Mammary epithelial cell (primary cell): Measurements from ENCODE around the gene INO80C.

ENCODE experiments used
- CTCF ChIP-seq, 2 donors: IDR thresholded peaks in 1 of 2; conservative IDR thresholded peaks in 1 of 2; 2 replicates each; pipeline ENCODE4 v1.5.1; 2011 to 2012; ENCODE audit warnings: inconsistent platforms in 2 of 2, low read length in 2 of 2, mild to moderate bottlenecking in 2 of 2, control low read depth in 1 of 2, low read depth in 1 of 2; ENCODE audit not compliant: insufficient read depth in 1 of 2; ENCODE audit errors: extremely low read depth in 1 of 2
- EZH2 ChIP-seq: IDR thresholded peaks from 2 replicates; pipeline ENCODE4 v1.6.1; 2012; ENCODE audit warnings: low read length, inconsistent platforms, borderline replicate concordance

GRCh38 chr18:35438480-35439234 lies 59.1 kb downstream of the INO80C start:
- TF ChIP-seq EZH2, result no peak
- no peak for TF ChIP-seq CTCF (conservative IDR thresholded peaks at IDR 0.05 in 1 of 2, IDR thresholded peaks at IDR 0.05 in 1 of 2; ENCODE audit: extremely low read depth in 1 of 2, insufficient read depth in 1 of 2, low read depth in 1 of 2, low read length in 2 of 2)
